IMR-90 (cell line): ENCODE data around the gene VCL. TPM values are rescaled to one million over a fixed set of nuclear protein-coding genes. Genes with fewer than 3 reads are reported as not detected.
A peak's percentile ranks its signal among the peaks of the same experiment; 100 is the strongest.

Source experiments
- ATAC-seq: fragments of 200-7000 bp; cut with Tn5 transposase; 2 replicates; pipeline ENCODE4 v1.9.1; 2020; ENCODE audit warnings: low read depth, mild to moderate bottlenecking, moderate library complexity
- BruUV-seq: library from RNA; stranded (reverse); fragments of 400-500 nt; replicated peaks from 2 replicates; lab custom pipeline; 2021; lab: Mats Ljungman, UMichigan
- CTCF ChIA-PET: fragments of 300-600 bp; formaldehyde crosslinking; extraction: SDS; loops from one replicate; lab custom pipeline; 2021; ENCODE audit warnings: antibody characterized with exemption; lab: Yijun Ruan, JAX
- POLR2A ChIA-PET: fragments of 300-600 bp; sonication (Branson Sonifier 250); formaldehyde crosslinking; loops from one replicate; lab custom pipeline; 2022; ENCODE audit warnings: antibody characterized with exemption; ENCODE audit not compliant: unreplicated experiment; lab: Charles Lee
- DNase-seq: peaks from one replicate; pipeline ENCODE4 v3.0.0; 2013
- H2AFZ ChIP-seq: replicated peaks from 2 replicates; pipeline ENCODE3; 2013; ENCODE audit warnings: low read length, mild to moderate bottlenecking; ENCODE audit not compliant: poor library complexity
- H2AK5ac ChIP-seq: 2 replicates; pipeline ENCODE4 v1.6.1; 2013; ENCODE audit warnings: low read depth, low read length, inconsistent platforms
- H2AK9ac ChIP-seq: replicated peaks from 2 replicates; pipeline ENCODE3; 2013; ENCODE audit warnings: mild to moderate bottlenecking, low read depth, low read length, moderate library complexity; ENCODE audit not compliant: poor library complexity
- H2BK120ac ChIP-seq: 2 replicates; pipeline ENCODE4 v1.6.1; 2013; ENCODE audit warnings: low read depth, low read length, inconsistent platforms
- H2BK15ac ChIP-seq: 3 replicates; pipeline ENCODE4 v1.6.1; 2013; ENCODE audit warnings: low read depth, low read length, inconsistent platforms
- H2BK20ac ChIP-seq: 2 replicates; pipeline ENCODE4 v1.6.1; 2013; ENCODE audit warnings: low read depth, mild to moderate bottlenecking, inconsistent platforms, low read length, moderate library complexity
- H2BK5ac ChIP-seq: 2 replicates; pipeline ENCODE4 v1.6.1; 2013; ENCODE audit warnings: mild to moderate bottlenecking, low read depth, low read length, inconsistent platforms; ENCODE audit not compliant: poor library complexity, severe bottlenecking
- H3K14ac ChIP-seq: replicated peaks from 2 replicates; pipeline ENCODE4 v1.6.1; 2013; ENCODE audit warnings: low read depth, low read length, inconsistent platforms
- H3K18ac ChIP-seq: 2 replicates; pipeline ENCODE4 v1.6.1; 2013; ENCODE audit warnings: low read depth, low read length, control low read depth
- H3K23ac ChIP-seq: 2 replicates; pipeline ENCODE4 v1.6.1; 2013; ENCODE audit warnings: low read depth, low read length, inconsistent platforms
- H3K27ac ChIP-seq: 2 replicates; pipeline ENCODE4 v1.5.1; 2013; ENCODE audit warnings: mild to moderate bottlenecking, control low read depth, low read length; ENCODE audit not compliant: insufficient read depth
- H3K27me3 ChIP-seq: 2 replicates; pipeline ENCODE4 v1.6.1; 2013; ENCODE audit warnings: low read length; ENCODE audit not compliant: control insufficient read depth, insufficient read depth
- H3K36me3 ChIP-seq: 2 replicates; pipeline ENCODE4 v1.6.1; 2013; ENCODE audit warnings: low read length, mixed read lengths; ENCODE audit not compliant: control insufficient read depth, insufficient read depth
- H3K4ac ChIP-seq: 2 replicates; pipeline ENCODE4 v1.6.1; 2013; ENCODE audit warnings: low read depth, low read length, inconsistent platforms
- H3K4me1 ChIP-seq: 2 replicates; pipeline ENCODE4 v1.6.1; 2013; ENCODE audit warnings: low read length, mixed read lengths; ENCODE audit not compliant: control insufficient read depth, insufficient read depth
- H3K4me2 ChIP-seq: 2 replicates; pipeline ENCODE4 v1.6.1; 2013; ENCODE audit warnings: low read depth, mild to moderate bottlenecking, control low read depth, low read length, moderate library complexity
- H3K4me3 ChIP-seq: 2 replicates; pipeline ENCODE4 v1.5.1; 2013; ENCODE audit warnings: low read depth, mild to moderate bottlenecking, control low read depth, low read length, moderate library complexity; ENCODE audit not compliant: insufficient read depth
- H3K56ac ChIP-seq: 2 replicates; pipeline ENCODE4 v1.6.1; 2013; ENCODE audit warnings: low read length, inconsistent platforms; ENCODE audit not compliant: insufficient read depth; ENCODE audit errors: extremely low read depth
- H3K79me1 ChIP-seq, 2 experiments: 2 replicates each; pipeline ENCODE4 v1.6.1; 2013; ENCODE audit warnings: low read length in 2 of 2, inconsistent platforms in 1 of 2, low read depth in 1 of 2
- H3K9ac ChIP-seq: 2 replicates; pipeline ENCODE4 v1.6.1; 2013; ENCODE audit warnings: low read depth, low read length, control low read depth
- H3K9me1 ChIP-seq: 2 replicates; pipeline ENCODE4 v1.6.1; 2013; ENCODE audit warnings: low read length, inconsistent platforms; ENCODE audit not compliant: insufficient read depth
- H3K9me3 ChIP-seq: 2 replicates; pipeline ENCODE4 v1.6.1; 2013; ENCODE audit warnings: low read length; ENCODE audit not compliant: control insufficient read depth, insufficient read depth
- H4K20me1 ChIP-seq: 2 replicates; pipeline ENCODE4 v1.6.1; 2013; ENCODE audit warnings: low read length, inconsistent platforms; ENCODE audit not compliant: insufficient read depth
- H4K5ac ChIP-seq: 2 replicates; pipeline ENCODE4 v1.6.1; 2013; ENCODE audit warnings: mild to moderate bottlenecking, low read depth, low read length, control low read depth
- H4K8ac ChIP-seq, 2 experiments: 2 replicates each; pipeline ENCODE4 v1.6.1; 2013; ENCODE audit warnings: low read depth in 2 of 2, low read length in 2 of 2, control low read depth in 1 of 2, inconsistent platforms in 1 of 2
- H4K91ac ChIP-seq: 2 replicates; pipeline ENCODE4 v1.6.1; 2013; ENCODE audit warnings: low read depth, low read length, inconsistent platforms; ENCODE audit not compliant: insufficient read depth
- CEBPB ChIP-seq: IDR thresholded peaks from 2 replicates; pipeline ENCODE4 v1.6.1; 2012; ENCODE audit warnings: low read depth, low read length, improper control_type of control experiment
- RFX5 ChIP-seq: IDR thresholded peaks from 2 replicates; pipeline ENCODE4 v1.8.0; 2012; ENCODE audit warnings: low read depth, mild to moderate bottlenecking, low read length, moderate library complexity
- WGBS, 2 experiments: methylation state at CpG; one replicate each; pipeline versions ENCODE4 v1.1.5 to v1.1.7; 2013; ENCODE audit warnings: missing lambda C conversion rate in 2 of 2; ENCODE audit not compliant: insufficient read length in 1 of 2; ENCODE audit errors: extremely low coverage in 2 of 2; 5-methylcytosine and 5-hydroxymethylcytosine counted together
- dilution Hi-C: fragments of 300-500 bp; cut with HindIII; formaldehyde crosslinking; loops from one replicate; pipeline ENCODE4 v1.14.3; 2018; ENCODE audit warnings: low sequenced_read_pairs; ENCODE audit not compliant: unreplicated experiment
- in situ Hi-C: fragments of 300-500 bp; cut with MboI; formaldehyde crosslinking; loops from 3 replicates; pipeline ENCODE4 v1.14.3; 2019; ENCODE audit warnings: low sequenced_read_pairs, inconsistent platforms, mixed read lengths
- intact Hi-C: fragments of 100-400 bp; cut with micrococcal nuclease; formaldehyde crosslinking; loops from 2 replicates; pipeline ENCODE4 v1.10.0; 2022
- polyA plus RNA-seq, 3 experiments: library from polyadenylated mRNA; depleted of rRNA; stranded (reverse); fragments of >200 nt; gene quantifications; 2 replicates each; pipeline ENCODE4 v1.2.3, GENCODE V29; 2012; ENCODE audit warnings: low replicate concordance in 1 of 3
- total RNA-seq: library from RNA; depleted of rRNA; stranded (reverse); fragments of >200 nt; gene quantifications from 2 replicates; pipeline ENCODE4 v1.2.3, GENCODE V29; 2012

VCL gene
- total and polyA plus RNA-seq, 2 of the 4 experiments (the other 2 are of a cell fraction), result 227 to 283 TPM

DNA sequence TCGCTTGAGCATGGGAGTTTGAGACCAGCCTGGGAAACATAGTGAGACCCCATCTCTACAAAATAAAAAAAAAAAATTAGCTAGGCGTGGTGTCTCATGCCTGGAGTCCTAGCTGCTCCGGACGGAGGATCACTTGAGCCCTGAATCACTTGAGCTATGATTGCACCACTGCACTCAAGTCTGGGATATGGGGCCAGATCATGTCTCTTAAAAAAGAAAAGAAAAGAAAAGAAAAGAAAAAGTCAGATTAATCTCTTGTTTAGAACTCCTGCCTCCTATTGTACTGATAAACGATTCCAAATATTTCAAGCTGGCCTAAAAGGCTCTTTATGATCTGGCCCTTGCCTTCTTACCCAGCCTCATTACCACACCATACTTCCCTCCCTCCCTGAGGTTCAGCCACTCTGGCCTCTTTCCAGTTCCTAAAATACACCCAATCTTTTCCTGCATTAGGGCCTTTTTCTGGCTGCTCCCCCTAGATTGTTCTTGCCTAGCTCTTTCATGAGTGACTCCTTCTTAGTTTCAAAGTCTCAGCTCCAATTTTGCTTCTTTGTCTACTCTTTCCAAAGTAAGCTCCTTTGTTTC, 41.7 kb downstream of the VCL start:
- H3K79me1 ChIP-seq, result peaks cover 6 to 46% of the 10 kb centered on the region in 2 experiments; a peak in 3 of 4 replicates
- peak overlapping the region; percentile 5 for H4K5ac ChIP-seq
- peaks cover 17% of the 10 kb centered on the region for H3K4me1 ChIP-seq
- POLR2A ChIA-PET, result no interaction called here
- in situ Hi-C loops (no loop called here), intact Hi-C loops (no loop called here), dilution Hi-C loops (no loop called here)
- no peak overlapping the region for H3K56ac ChIP-seq
- H2AFZ ChIP-seq, result no peak overlapping the region
- DNase-seq (peak; percentile 61), ATAC-seq (peak; percentile 36)
- no peak overlapping the region for H3K4me3 ChIP-seq
- no peak for TF ChIP-seq RFX5
- peak; percentile 71; the same call in 1 of the 2 replicates for TF ChIP-seq CEBPB
- H2BK20ac ChIP-seq, result no peak overlapping the region
- H3K27me3 ChIP-seq, result no peaks in the 10 kb centered on the region
- H2BK15ac ChIP-seq, result peak overlapping the region; percentile 25; the same call in 1 of the 3 replicates
- peak overlapping the region; percentile 22 for H3K18ac ChIP-seq
- H3K36me3 ChIP-seq, result peaks cover 23% of the 10 kb centered on the region
- H3K9me3 ChIP-seq, result no peaks in the 10 kb centered on the region
- CTCF ChIA-PET, result interaction anchor here (0.6 to 1.7 kb wide), 3 partner anchors 45 to 99 kb away, joined by 3 to 4 read pairs (median 3); no protein-coding TSS in a partner anchor
- H4K8ac ChIP-seq, result peak overlapping the region in 1 of 2 experiments; percentile 70; a peak in 2 of 4 replicates
- H4K91ac ChIP-seq, result peak overlapping the region; percentile 48; the same call in 1 of the 2 replicates
- peaks cover 59% of the 10 kb centered on the region for H4K20me1 ChIP-seq
- no TSS peak for BruUV-seq
- no peak overlapping the region; the same call in 1 of the 2 replicates for H3K9ac ChIP-seq
- H3K9me1 ChIP-seq, result peaks cover 10% of the 10 kb centered on the region
- peak overlapping the region; percentile 77 for H3K14ac ChIP-seq
- H3K23ac ChIP-seq, result peak overlapping the region; percentile 54
- H3K27ac ChIP-seq, result peak overlapping the region; percentile 75; the same call in 1 of the 2 replicates
- peak overlapping the region; percentile 34; the same call in 1 of the 2 replicates for H3K4ac ChIP-seq
- WGBS, 2 experiments, result 17% methylated on average over 3 of the region's 5 CpGs; no CpG with 5 or more reads in 1 of the 2 experiments
- peak overlapping the region; percentile 38; the same call in 1 of the 2 replicates for H2AK5ac ChIP-seq
- peak overlapping the region; percentile 31 for H2BK5ac ChIP-seq
- H3K4me2 ChIP-seq, result no peak overlapping the region; the same call in 1 of the 2 replicates
- peak overlapping the region; percentile 24; the same call in 1 of the 2 replicates for H2BK120ac ChIP-seq
- no peak overlapping the region for H2AK9ac ChIP-seq
